Uterus (tissue), 4 donors: ENCODE measurements around the gene SSNA1. TPM values are rescaled to one million over a fixed set of nuclear protein-coding genes. Genes with fewer than 3 reads are reported as not detected.

ENCODE experiments used
- DNase-seq, 2 donors: peaks; one replicate each; pipeline ENCODE4 v3.0.0-alpha.2; 2019 to 2020
- H3K27ac ChIP-seq, 2 donors: fragments of 200-600 bp; sonication (generic); 1 replicate in 1 of 2; 2 replicates in 1 of 2; pipeline ENCODE4 v1.5.1; 2016 to 2018
- H3K27me3 ChIP-seq, 2 donors: fragments of 200-600 bp; sonication (generic); one replicate each; pipeline ENCODE4 v1.5.1; 2018 to 2019; ENCODE audit warnings: control low read depth in 1 of 2
- H3K36me3 ChIP-seq, 2 donors: fragments of 200-600 bp; sonication (generic); one replicate each; pipeline ENCODE4 v1.5.1; 2019; ENCODE audit warnings: control low read depth in 1 of 2
- H3K4me1 ChIP-seq, 2 donors: fragments of 200-600 bp; sonication (generic); one replicate each; pipeline ENCODE4 v1.5.1; 2018 to 2019; ENCODE audit warnings: control low read depth in 1 of 2
- H3K4me3 ChIP-seq, 2 donors: fragments of 200-600 bp; sonication (generic); 1 replicate in 1 of 2; 2 replicates in 1 of 2; pipeline ENCODE4 v1.5.1; 2018 to 2019; ENCODE audit warnings: mild to moderate bottlenecking in 1 of 2
- H3K9me3 ChIP-seq, 2 donors: fragments of 200-600 bp; sonication (generic); one replicate each; pipeline ENCODE4 v1.5.1; 2019; ENCODE audit warnings: control low read depth in 1 of 2
- CTCF ChIP-seq, 4 experiments: fragments of 200-600 bp in 2 of 4; fragments of 450-650 bp in 2 of 4; sonication (generic) in 2 of 4; IDR thresholded peaks; one replicate each; pipeline ENCODE4 v1.5.1; 2016 to 2019; ENCODE audit warnings: antibody characterized with exemption in 4 of 4, mild to moderate bottlenecking in 2 of 4, moderate library complexity in 1 of 4
- POLR2A ChIP-seq, 2 donors: fragments of 450-650 bp; IDR thresholded peaks; one replicate each; pipeline ENCODE4 v1.6.1; 2016; ENCODE audit warnings: antibody characterized with exemption in 2 of 2, mild to moderate bottlenecking in 1 of 2, moderate library complexity in 1 of 2
- intact Hi-C: fragments of 100-400 bp; cut with DNase I; formaldehyde crosslinking; loops from one replicate; pipeline ENCODE4 v1.15.1; 2023; ENCODE audit warnings: low total_unique reads
- total RNA-seq, 4 donors: library from RNA; depleted of rRNA in 3 of 4; stranded (reverse); fragments of >200 nt in 3 of 4; gene quantifications; one replicate each; pipeline versions ENCODE4 v1.1.0 to v1.2.4, GENCODE V29; 2014 to 2023
- donor health status: DM: yes; HTN: yes; CAD: no.

Gene SSNA1
- total RNA-seq, 4 donors from 2014 or later: 17.1 to 47.1 (median 40.6) TPM

DNA sequence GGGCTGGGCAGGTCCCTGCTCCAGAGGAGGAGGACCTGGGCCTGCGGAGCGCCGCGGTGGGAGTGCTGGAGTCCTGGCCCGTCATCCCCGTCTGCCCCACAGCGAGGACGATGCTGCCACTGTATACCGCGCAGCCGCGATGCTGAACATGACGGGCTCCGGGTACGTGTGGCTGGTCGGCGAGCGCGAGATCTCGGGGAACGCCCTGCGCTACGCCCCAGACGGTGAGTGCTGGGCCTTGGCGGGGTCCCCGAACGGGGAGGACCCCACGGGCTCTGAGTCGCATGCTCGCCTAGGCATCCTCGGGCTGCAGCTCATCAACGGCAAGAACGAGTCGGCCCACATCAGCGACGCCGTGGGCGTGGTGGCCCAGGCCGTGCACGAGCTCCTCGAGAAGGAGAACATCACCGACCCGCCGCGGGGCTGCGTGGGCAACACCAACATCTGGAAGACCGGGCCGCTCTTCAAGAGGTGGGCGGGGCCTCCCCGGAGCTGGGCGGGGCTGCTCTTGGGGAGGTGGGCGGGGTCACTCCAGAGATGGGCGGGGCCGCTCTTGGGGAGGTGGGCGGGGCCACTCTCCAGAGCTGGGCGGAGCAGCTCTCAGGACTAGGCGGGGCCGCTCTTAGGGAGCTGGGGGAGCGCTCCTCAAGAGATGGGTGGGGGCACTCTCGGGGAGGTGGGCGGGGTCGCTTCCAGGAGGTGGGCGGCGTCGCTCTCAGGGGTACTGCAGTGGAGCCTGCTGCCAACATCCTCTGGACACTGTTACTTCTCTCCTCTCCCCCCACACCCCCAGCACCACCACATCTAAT, 31.7 kb upstream of the SSNA1 start:
- Histone ChIP-seq H3K27me3 (peaks cover 16 to 44% of the 10 kb centered on the region in 2 donors), H3K9me3 (no peaks in the 10 kb centered on the region), H3K27ac (no peak overlapping the region), H3K4me3 (no peak overlapping the region), H3K36me3 (no peaks in the 10 kb centered on the region), H3K4me1 (peaks cover 0 to 4% of the 10 kb centered on the region in 2 donors)
- TF ChIP-seq CTCF (IDR thresholded peaks at IDR 0.05) (no peak), POLR2A (IDR thresholded peaks at IDR 0.05) (no peak)
- DNase-seq: no peak
- intact Hi-C loops: no loop called here

GRCh38 chr9:137157618-137158415, 30.7 kb upstream of the SSNA1 start:
- no peak for DNase-seq
- Histone ChIP-seq H3K4me3 (no peak overlapping the region), H3K36me3 (no peaks in the 10 kb centered on the region), H3K27ac (no peak overlapping the region), H3K27me3 (peaks cover 25 to 53% of the 10 kb centered on the region in 2 donors), H3K9me3 (no peaks in the 10 kb centered on the region), H3K4me1 (peaks cover 0 to 15% of the 10 kb centered on the region in 2 donors)
- intact Hi-C loops: no loop called here
- TF ChIP-seq POLR2A (IDR thresholded peaks at IDR 0.05) (no peak), CTCF (IDR thresholded peaks at IDR 0.05) (no peak)

- Histone ChIP-seq H3K4me3 (no peak overlapping the region), H3K4me1 (peaks cover 0 to 17% of the 10 kb centered on the region in 2 donors), H3K27ac (no peak overlapping the region), H3K27me3 (peaks cover 33 to 62% of the 10 kb centered on the region in 2 donors), H3K36me3 (no peaks in the 10 kb centered on the region), H3K9me3 (no peaks in the 10 kb centered on the region)
- TF ChIP-seq CTCF (IDR thresholded peaks at IDR 0.05) (no peak), POLR2A (IDR thresholded peaks at IDR 0.05) (no peak)
- DNase-seq: no peak
- intact Hi-C loops: no loop called here
These were observed 29.9 kb upstream of the SSNA1 start for GRCh38 chr9:137158625-137159024.

DNA sequence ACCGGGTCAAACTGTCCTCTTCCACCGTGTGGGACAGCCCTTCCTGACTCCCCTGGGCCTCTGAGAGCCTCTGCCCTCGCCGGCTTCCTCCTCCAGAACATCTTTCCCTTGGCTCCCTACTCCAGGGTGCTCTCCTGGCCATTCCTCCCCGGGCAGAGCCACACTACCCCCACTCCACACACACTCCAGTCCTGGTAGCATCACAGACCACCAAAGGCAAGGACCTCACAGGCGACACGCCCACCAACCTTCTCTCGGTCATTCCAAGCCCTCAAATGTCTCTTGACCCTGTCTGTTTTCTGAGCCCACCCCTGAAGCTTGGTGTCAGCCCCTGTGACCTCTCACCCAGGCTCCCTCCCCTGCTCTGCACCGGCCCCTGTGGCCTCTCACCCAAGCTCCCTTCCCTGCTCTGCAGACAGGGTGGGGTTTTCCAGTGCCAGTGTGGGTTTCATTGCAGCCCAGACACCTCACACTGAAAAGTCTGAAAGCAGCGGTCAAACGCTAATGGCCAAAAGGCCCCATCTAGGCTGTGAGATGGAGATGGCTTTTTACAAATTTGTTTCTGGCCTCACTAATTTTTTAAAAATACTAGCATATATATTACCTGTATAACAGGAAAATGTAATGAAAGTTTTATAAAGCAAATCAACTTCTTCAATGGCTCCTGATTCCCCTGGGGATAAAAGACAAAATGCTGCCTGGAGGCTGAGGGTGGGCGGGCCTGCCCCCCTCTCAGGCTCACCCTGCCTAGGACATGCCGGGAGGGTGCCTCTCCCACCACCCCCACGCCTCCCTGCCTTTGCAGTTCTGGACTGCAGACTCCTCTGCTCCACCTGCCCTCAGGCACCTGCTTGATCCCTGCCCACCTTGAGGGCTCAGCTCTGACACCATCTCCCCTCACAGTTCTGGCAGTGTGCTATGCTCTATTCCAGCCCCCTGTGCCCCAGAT, 29.1 kb upstream of the SSNA1 start:
- Histone ChIP-seq H3K36me3 (no peaks in the 10 kb centered on the region), H3K4me1 (peaks cover 0 to 17% of the 10 kb centered on the region in 2 donors), H3K27me3 (peaks cover 36 to 69% of the 10 kb centered on the region in 2 donors), H3K4me3 (no peak overlapping the region), H3K9me3 (no peaks in the 10 kb centered on the region), H3K27ac (no peak overlapping the region)
- no peak for DNase-seq
- intact Hi-C loops: no loop called here
- no peak for TF ChIP-seq POLR2A (IDR thresholded peaks at IDR 0.05)
- TF ChIP-seq CTCF (IDR thresholded peaks at IDR 0.05): no peak
